Measurements from ENCODE around the gene CNIH4.
"Not testable (repeated sequence)": the region's sequence is repeated elsewhere in the genome, so short reads cannot be mapped to it uniquely, and the experiment has no call there.

DNA sequence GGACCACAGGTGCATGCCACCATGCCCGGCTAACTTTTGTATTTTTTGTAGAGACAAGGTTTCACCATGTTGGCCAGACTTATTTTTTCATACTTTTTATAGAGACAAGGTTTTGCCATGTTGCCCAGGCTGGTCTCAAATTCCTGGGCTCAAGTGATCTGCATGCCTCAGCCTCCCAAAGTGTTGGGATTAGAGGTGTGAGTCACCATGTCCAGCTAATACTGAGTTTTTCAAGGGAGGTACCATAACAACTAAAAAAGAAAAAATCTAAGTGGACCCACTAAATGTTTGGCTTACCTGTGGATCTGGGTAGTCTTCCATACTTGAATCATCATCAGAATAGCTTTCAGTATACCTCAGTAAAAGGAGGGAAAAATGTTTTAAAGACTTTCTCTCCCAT lies 45.2 kb upstream of the CNIH4 start:
- TF ChIP-seq CTCF, POLR2A (IDR thresholded peaks at IDR 0.05): not testable (repeated sequence)
